Gastroesophageal sphincter (tissue), 3 donors: ENCODE results near the gene JPT2.

ENCODE experiments used
- CTCF ChIP-seq, 4 experiments: fragments of 200-600 bp in 2 of 4; fragments of 450-650 bp in 2 of 4; sonication (generic) in 1 of 4; IDR thresholded peaks; one replicate each; pipeline ENCODE4 v1.5.1; 2017 to 2019; ENCODE audit warnings: antibody characterized with exemption in 4 of 4, mild to moderate bottlenecking in 2 of 4, moderate library complexity in 2 of 4
- POLR2A ChIP-seq, 2 donors: fragments of 450-650 bp; IDR thresholded peaks; one replicate each; pipeline ENCODE4 v1.6.1; 2017; ENCODE audit warnings: antibody characterized with exemption in 2 of 2, mild to moderate bottlenecking in 2 of 2, moderate library complexity in 1 of 2

- no peak for TF ChIP-seq CTCF (IDR thresholded peaks at IDR 0.05)
- TF ChIP-seq POLR2A (IDR thresholded peaks at IDR 0.05), result no peak
Measured at GRCh38 chr16:1662543-1662942, 15.5 kb upstream of the JPT2 start.
